GM19351 (cell line): ENCODE results near the gene RHBDD1.
A peak's percentile ranks its signal among the peaks of the same experiment; 100 is the strongest.

Experiments used
- ATAC-seq: cut with Tn5 transposase; IDR thresholded peaks from one replicate; pipeline ENCODE4 v1.9.1; 2021; ENCODE audit warnings: mild to moderate bottlenecking, moderate library complexity; ENCODE audit not compliant: unreplicated experiment

The RHBDD1 gene

GRCh38 chr2:226910384-226910783 lies 74.5 kb downstream of the RHBDD1 start:
- no peak for ATAC-seq

DNA sequence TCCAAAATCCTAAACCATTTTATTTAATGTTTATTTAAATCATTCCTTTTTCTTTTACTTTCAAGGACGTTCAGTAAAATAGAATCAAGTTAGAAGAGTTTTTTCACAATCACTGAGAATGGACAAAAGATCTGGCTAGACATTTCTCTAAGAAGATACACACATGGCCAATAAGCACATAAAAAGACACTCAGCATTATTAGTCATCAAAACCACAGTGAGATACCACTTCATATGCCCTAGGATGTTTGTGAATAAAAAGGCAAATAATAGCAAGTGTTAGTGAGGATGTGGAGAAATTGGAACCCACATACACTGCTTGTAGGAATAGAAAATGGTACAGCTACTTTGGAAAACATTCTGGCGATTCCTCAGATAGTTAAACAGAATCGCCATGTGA lies 76.1 kb downstream of the RHBDD1 start:
- ATAC-seq = no peak

- no peak for ATAC-seq
These were observed 77.8 kb downstream of the RHBDD1 start for GRCh38 chr2:226913641-226914040.

- no peak for ATAC-seq
These were observed 80.0 kb downstream of the RHBDD1 start for GRCh38 chr2:226915846-226916360.

- ATAC-seq = peak; percentile 86
These were observed 80.8 kb downstream of the RHBDD1 start for GRCh38 chr2:226916669-226917068.

GRCh38 chr2:226932443-226932842 lies 96.6 kb downstream of the RHBDD1 start:
- ATAC-seq = no peak

DNA sequence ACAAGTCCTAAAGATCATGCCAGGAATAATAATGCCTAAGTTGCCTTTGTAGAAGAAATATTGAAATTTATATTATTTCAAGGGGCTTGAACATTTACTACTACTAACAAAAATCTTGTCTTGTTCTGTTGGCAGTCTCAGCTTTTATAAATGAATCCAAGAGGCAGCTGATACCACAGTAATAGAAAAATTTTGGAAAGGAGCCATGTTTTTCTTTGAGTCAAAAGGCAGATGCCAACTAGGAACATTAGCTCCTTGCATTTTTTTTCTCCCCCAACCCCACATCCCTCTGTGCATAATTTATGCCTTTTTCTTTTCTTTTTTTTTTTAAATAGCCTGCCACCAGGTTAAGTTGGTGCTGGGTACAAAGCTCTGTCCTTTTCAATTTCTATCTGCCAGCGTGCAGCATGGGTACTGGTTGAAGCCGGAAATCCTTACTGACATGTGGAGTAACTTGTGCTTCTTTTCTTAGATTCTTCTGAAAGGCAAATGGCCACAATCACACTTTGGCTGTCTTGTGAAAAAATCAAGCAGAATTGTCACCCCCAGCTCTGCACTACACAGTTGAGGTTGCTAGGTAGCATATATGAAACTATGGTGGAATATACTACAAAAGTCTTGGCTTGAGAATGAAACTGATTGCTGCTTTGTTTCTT lies 98.8 kb downstream of the RHBDD1 start:
- ATAC-seq = no peak

DNA sequence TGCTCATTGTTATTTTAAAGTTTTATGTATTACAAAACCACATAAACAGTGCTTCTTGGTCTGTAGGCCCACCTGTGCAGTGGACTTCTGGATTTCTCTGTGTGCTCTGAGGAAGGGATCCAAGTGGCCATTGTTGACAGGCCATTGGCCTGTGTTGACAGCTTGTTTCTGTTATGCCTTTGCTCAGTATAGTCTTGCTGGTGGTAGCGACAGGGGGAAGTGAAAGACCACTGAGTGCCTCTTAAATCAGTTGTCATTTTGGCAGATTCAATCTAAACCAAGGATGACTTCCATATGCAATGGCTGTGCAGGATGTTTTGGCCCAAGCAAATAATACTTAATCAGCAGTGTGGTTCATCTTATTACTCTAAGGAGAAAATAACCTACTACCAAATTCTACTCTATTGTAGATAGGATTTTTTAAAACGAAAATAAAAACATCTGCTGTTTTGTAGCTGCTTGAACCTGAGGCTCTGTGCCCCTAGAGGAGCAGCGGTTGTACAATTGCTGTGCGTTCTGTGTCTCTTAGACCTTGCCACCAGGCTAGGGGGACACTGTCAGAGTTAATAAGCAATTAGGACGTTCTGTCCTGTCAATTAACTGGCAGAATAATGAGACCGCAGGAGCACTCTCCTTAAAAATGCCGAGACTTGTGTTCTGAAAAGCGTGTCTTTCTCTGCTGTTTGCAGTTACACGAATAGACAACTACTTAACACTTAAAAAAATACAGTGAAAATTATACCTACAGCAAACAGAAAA lies 108.2 kb downstream of the RHBDD1 start:
- peak; percentile 89 for ATAC-seq

- ATAC-seq = no peak
These were observed 117.4 kb downstream of the RHBDD1 start for GRCh38 chr2:226953206-226953605.

GRCh38 chr2:226953826-226954225 lies 118.0 kb downstream of the RHBDD1 start:
- ATAC-seq = no peak

DNA sequence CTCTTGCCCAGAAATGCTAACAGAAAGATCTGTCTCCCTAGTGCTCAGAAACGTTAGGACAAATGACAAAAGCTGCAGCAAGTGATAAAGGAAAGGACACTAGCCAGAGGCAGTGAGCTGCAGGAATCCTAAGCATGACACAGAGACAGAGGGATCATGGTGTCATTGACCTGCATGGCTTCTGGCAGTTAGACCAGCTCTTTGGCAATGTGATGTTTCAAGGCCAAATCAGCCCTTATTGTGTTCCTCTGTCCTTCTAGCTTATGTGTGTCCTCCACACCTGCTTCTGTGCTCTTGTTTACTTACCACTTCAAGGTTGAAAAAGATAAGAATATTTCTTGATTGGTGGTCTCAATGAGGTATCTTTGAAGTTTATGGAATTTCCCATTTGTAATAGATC lies 120.8 kb downstream of the RHBDD1 start:
- no peak for ATAC-seq

GRCh38 chr2:226959418-226959817 lies 123.6 kb downstream of the RHBDD1 start:
- ATAC-seq = no peak

GRCh38 chr2:226962176-226962773 lies 126.4 kb downstream of the RHBDD1 start:
- no peak for ATAC-seq

GRCh38 chr2:226963528-226963927 lies 127.7 kb downstream of the RHBDD1 start:
- ATAC-seq = no peak

- no peak for ATAC-seq
These were observed 129.5 kb downstream of the RHBDD1 start for GRCh38 chr2:226965376-226965775.

DNA sequence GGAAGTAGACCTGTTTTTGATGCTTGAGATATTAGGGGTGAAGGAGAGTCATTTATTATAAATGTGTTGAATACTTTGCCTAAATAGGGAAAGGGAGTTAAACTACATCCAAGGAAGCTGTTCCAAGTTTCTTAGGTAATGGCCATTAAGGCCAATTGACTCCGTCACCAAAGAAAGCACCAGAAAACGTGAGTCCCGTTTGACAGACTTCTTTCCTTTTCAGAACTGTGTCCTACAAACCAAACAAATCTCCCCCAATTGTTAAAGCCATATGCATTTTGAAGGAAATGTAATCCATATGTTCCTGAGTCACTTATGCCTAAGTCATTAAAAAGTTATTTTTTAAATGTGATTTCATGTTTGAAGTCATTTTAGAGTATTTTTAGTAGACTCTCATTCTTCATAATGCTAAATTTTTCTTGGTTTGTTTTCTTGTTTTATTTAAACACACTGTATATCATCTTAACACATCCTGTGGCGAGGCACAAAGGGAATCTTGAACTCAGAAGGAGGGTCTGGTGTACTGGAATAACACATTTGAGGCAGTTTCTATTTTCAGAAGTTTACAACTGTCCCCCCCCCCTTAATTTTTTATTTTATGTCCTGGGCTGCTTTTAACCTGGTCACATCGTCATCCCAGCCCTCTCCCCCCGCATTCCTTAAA lies 133.7 kb downstream of the RHBDD1 start:
- no peak for ATAC-seq

- ATAC-seq = peak; percentile 67
These were observed 134.5 kb downstream of the RHBDD1 start for GRCh38 chr2:226970362-226970761.

DNA sequence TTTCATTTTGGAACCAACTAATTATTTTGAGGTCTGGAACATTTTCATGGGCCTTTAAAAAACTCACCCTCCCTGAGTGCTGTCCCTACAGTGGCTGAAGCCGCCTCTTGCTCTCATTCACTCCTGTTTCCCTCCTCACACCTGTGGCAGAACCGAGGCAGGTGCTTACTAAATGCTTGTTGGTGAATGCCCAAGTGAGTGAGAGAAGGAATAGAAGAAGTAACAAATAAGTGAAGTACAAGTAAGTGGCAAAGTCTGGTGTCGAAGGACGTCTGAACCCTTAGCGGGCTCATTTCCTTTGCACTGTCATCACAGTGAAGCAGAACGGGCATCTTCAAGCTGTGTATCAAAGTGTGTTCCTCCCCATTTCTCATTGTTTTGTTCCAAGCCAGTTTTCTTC lies 135.2 kb downstream of the RHBDD1 start:
- peak; percentile 45 for ATAC-seq

- no peak for ATAC-seq
These were observed 135.9 kb downstream of the RHBDD1 start for GRCh38 chr2:226971770-226972169.

- no peak for ATAC-seq
These were observed 138.0 kb downstream of the RHBDD1 start for GRCh38 chr2:226973816-226974215.

GRCh38 chr2:226977775-226978190 lies 141.9 kb downstream of the RHBDD1 start:
- peak; percentile 43 for ATAC-seq
